ENCODE measurements around the gene ZDHHC24. TPM values are rescaled to one million over a fixed set of nuclear protein-coding genes. Genes with fewer than 3 reads are reported as not detected.

The ZDHHC24 gene
- total RNA-seq, 1 donor from 2014 or later = 5.2 TPM

DNA sequence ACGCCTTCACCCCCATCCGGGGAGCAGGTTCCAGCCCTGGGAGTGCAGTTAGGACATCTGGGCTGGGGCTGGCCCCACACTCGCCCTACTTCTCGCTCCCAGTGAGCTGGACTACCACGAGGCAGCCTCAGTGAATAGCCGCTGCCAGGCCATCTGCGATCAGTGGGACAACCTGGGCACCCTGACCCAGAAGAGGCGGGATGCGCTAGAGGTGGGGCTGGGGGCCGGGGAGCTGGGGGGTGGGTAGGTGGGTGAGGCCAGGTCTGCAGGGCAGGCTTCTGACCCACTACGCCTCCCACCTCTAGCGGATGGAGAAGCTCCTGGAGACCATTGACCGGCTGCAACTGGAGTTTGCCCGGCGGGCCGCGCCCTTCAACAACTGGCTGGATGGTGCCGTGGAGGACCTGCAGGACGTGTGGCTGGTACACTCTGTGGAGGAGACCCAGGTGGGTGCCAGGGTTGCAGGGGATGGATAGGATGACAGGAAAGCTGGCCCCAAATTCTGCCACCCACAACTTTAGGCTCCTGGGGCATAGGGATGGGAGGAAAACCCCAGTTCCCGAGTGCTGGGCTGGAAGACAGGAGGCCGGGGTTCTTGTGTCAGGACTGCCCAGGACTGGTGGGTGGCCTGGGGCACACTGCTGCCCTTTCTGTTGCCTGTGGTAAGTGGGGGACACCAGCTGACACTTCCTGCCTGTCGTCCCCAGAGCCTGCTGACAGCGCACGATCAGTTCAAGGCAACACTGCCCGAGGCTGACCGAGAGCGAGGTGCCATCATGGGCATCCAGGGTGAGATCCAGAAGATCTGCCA is 14.2 kb upstream of the ZDHHC24 start:
- TF ChIP-seq CTCF (IDR thresholded peaks at IDR 0.05; ENCODE audit: borderline replicate concordance) = no peak
- DNase-seq = no peak
- intact Hi-C loops (cut with micrococcal nuclease) = no loop called here
- peaks cover 39% of the 10 kb centered on the region for H3K27me3 ChIP-seq (ENCODE audit: low read depth)
- H3K9me3 ChIP-seq (replicated peaks) = no peaks in the 10 kb centered on the region
- H3K4me3 ChIP-seq = no peak overlapping the region
- peaks cover 3% of the 10 kb centered on the region for H3K36me3 ChIP-seq
- no peak overlapping the region for H3K27ac ChIP-seq (replicated peaks)
- H3K4me1 ChIP-seq = peaks cover 10% of the 10 kb centered on the region

GRCh38 chr11:66559142-66559865 is 13.5 kb upstream of the ZDHHC24 start:
- H3K27me3 ChIP-seq (ENCODE audit: low read depth) = peaks cover 46% of the 10 kb centered on the region
- peak overlapping the region; percentile 43 for H3K4me3 ChIP-seq
- no peak for TF ChIP-seq CTCF (IDR thresholded peaks at IDR 0.05; ENCODE audit: borderline replicate concordance)
- peak; percentile 27 for DNase-seq
- intact Hi-C loops (cut with micrococcal nuclease) = no loop called here
- H3K27ac ChIP-seq (replicated peaks) = no peak overlapping the region
- no peaks in the 10 kb centered on the region for H3K36me3 ChIP-seq
- peaks cover 10% of the 10 kb centered on the region for H3K4me1 ChIP-seq
- H3K9me3 ChIP-seq (replicated peaks) = no peaks in the 10 kb centered on the region

DNA sequence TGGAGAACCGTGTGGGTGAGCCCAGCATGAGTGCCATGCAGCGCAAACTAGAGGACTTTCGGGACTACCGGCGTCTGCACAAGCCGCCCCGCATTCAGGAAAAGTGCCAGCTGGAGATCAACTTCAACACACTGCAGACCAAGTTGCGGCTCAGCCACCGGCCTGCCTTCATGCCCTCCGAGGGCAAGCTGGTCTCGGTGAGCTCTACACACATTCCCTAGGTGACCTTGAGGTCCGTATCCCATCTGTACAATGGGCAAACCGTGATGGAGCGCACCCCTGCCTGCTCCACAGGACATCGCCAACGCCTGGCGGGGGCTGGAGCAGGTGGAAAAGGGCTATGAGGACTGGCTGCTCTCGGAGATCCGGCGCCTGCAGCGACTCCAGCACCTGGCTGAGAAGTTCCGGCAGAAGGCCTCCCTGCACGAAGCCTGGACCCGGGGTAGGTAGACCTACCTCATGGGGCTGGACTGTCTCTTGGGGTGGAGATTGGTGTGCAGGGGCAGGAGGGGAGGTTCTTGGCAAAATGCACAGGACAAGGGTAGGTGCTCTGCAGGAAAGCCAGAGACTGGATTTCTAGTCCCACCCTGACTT is 12.0 kb upstream of the ZDHHC24 start:
- Histone ChIP-seq H3K4me1 (peaks cover 10% of the 10 kb centered on the region), H3K4me3 (no peak overlapping the region), H3K9me3 (replicated peaks) (no peaks in the 10 kb centered on the region), H3K27me3 (ENCODE audit: low read depth) (peaks cover 46% of the 10 kb centered on the region), H3K36me3 (no peaks in the 10 kb centered on the region), H3K27ac (replicated peaks) (no peak overlapping the region)
- DNase-seq = no peak
- intact Hi-C loops (cut with micrococcal nuclease) = no loop called here
- TF ChIP-seq CTCF (IDR thresholded peaks at IDR 0.05; ENCODE audit: borderline replicate concordance) = no peak

DNA sequence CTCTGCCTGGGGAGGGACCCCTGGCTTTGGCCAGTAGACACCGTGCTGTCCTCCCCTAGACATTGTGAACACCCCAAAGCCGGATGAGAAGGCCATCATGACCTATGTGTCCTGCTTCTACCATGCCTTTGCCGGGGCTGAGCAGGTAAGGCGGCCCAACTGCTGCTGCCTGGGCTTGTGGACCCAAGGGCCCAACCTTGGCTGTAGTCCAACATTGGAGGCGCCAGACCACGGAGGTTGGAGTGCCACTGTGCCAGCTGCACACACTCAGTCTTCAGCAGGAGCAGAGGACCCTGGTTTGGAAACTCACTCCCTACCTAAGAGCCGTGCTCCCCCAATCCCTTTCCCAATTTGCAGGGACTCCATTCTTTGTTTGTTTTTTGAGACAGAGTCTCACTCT is 10.2 kb upstream of the ZDHHC24 start:
- DNase-seq = no peak
- Histone ChIP-seq H3K4me1 (peaks cover 10% of the 10 kb centered on the region), H3K36me3 (no peaks in the 10 kb centered on the region), H3K9me3 (replicated peaks) (no peaks in the 10 kb centered on the region), H3K27me3 (ENCODE audit: low read depth) (peaks cover 46% of the 10 kb centered on the region), H3K27ac (replicated peaks) (no peak overlapping the region), H3K4me3 (no peak overlapping the region)
- TF ChIP-seq CTCF (IDR thresholded peaks at IDR 0.05; ENCODE audit: borderline replicate concordance) = no peak
- intact Hi-C loops (cut with micrococcal nuclease) = no loop called here

DNA sequence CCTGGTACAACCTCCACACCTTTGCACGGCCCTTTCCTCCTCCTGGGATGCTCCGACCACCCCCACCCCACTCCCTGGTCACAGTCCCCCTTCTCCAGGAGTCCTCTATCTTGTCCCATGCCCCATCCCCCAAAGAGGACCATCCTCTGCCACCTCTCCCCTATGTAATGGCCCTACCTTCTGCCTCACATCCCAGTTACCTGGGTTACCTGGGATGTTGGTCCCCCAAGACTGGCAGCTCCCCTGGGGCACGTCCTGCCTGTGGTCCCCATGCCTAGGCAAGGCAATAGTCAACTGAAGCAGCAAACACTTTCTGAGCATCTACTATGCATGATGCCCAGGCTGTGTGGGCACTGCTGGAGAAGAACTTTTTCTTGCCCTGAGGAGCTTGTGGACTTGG is 9.6 kb upstream of the ZDHHC24 start:
- intact Hi-C loops (cut with micrococcal nuclease) = no loop called here
- Histone ChIP-seq H3K4me1 (peaks cover 10% of the 10 kb centered on the region), H3K27ac (replicated peaks) (no peak overlapping the region), H3K36me3 (no peaks in the 10 kb centered on the region), H3K27me3 (ENCODE audit: low read depth) (peaks cover 46% of the 10 kb centered on the region), H3K9me3 (replicated peaks) (no peaks in the 10 kb centered on the region), H3K4me3 (no peak overlapping the region)
- TF ChIP-seq CTCF (IDR thresholded peaks at IDR 0.05; ENCODE audit: borderline replicate concordance) = no peak
- no peak for DNase-seq

Measured in left ventricle myocardium inferior (tissue), 1 donor.